Psoas muscle (tissue), 8 donors: ENCODE measurements around the gene CTCF. TPM values are rescaled to one million over a fixed set of nuclear protein-coding genes. Genes with fewer than 3 reads are reported as not detected.

ENCODE experiments used
- ATAC-seq, 4 donors: fragments of 200-7000 bp; cut with Tn5 transposase; one replicate each; pipeline ENCODE4 v1.9.1; 2020; ENCODE audit warnings: moderate library complexity in 3 of 4, mild to moderate bottlenecking in 2 of 4
- DNase-seq, 2 donors: peaks; one replicate each; pipeline ENCODE4 v3.0.0-alpha.2; 2020
- H3K27ac ChIP-seq: fragments of 200-600 bp; one replicate; pipeline ENCODE4 v1.8.0; 2022
- H3K27me3 ChIP-seq, 3 donors: fragments of 200-600 bp in 1 of 3; one replicate each; pipeline versions ENCODE4 v1.6.1 to v1.8.0; 2013 to 2022; ENCODE audit warnings: low read length in 2 of 3, mild to moderate bottlenecking in 2 of 3, moderate library complexity in 1 of 3; ENCODE audit not compliant: insufficient read depth in 3 of 3
- H3K36me3 ChIP-seq, 2 donors: fragments of 200-600 bp in 1 of 2; one replicate each; pipeline versions ENCODE4 v1.6.1 to v1.8.0; 2013 to 2022; ENCODE audit warnings: low read depth in 1 of 2, mild to moderate bottlenecking in 1 of 2, moderate library complexity in 1 of 2; ENCODE audit not compliant: insufficient read depth in 1 of 2
- H3K4me1 ChIP-seq: fragments of 200-600 bp; one replicate; pipeline ENCODE4 v1.8.0; 2022
- H3K4me3 ChIP-seq: fragments of 200-600 bp; one replicate; pipeline ENCODE4 v1.8.0; 2022; ENCODE audit warnings: mild to moderate bottlenecking
- H3K9me3 ChIP-seq: fragments of 200-600 bp; one replicate; pipeline ENCODE4 v1.8.0; 2022
- CTCF ChIP-seq: fragments of 200-600 bp; IDR thresholded peaks from one replicate; pipeline ENCODE4 v1.8.0; 2022; ENCODE audit warnings: antibody characterized with exemption
- WGBS, 3 donors: extraction: QIAGEN DNeasy Blood & Tissue Kit; methylation state at CpG; one replicate each; pipeline versions ENCODE4 v1.1.6 to v1.1.7; 2013; 5-methylcytosine and 5-hydroxymethylcytosine counted together
- intact Hi-C, 2 donors: fragments of 100-400 bp; cut with DNase I; formaldehyde crosslinking; loops; one replicate each; pipeline versions ENCODE4 v1.11.0 to v1.14.2; 2022
- polyA plus RNA-seq, 3 donors: library from polyadenylated mRNA; stranded (reverse); fragments of 200-250 nt; gene quantifications; one replicate each; pipeline ENCODE4 v1.2.3, GENCODE V29; 2013
- total RNA-seq, 4 donors: library from RNA; stranded (reverse); fragmentation: NEBNext Ultra II Directional in 2 of 4; extraction: Animal tissue kit (Norgen Biotek cat#: 25700) in 2 of 4; gene quantifications; one replicate each; pipeline versions ENCODE4 v1.2.1 to v1.2.4, GENCODE V29; 2021 to 2023
- donor health status: healthy with polysubstance abuse.
- donor health status: DM: no; HTN: no; CAD: no; lungs with moderate emphysema.
- donor health status: Bipolar disorder and iron deficiency.
- donor health status: healthy.
- donor health status: DM: yes; HTN: yes; CAD: no.
- donor health status: DM: no; HTN: no; CAD: no.
- donor health status: DM: no; HTN: no; CAD: no.
- donor health status: DM: yes; HTN: yes; CAD: no.

CTCF gene
- total and polyA plus RNA-seq, 7 donors: 17.7 to 44.7 (median 25.8) TPM

- H3K4me3 ChIP-seq: no peak overlapping the region
- no peaks in the 10 kb centered on the region for H3K9me3 ChIP-seq
- no peak for TF ChIP-seq CTCF
- H3K4me1 ChIP-seq: peaks cover 24% of the 10 kb centered on the region
- intact Hi-C loops: loop anchor here (2.0 to 5.0 kb wide), 3 partner anchors 82 to 97 kb away; partner anchors contain the start of gene CTCF (in 2 of the 2)
- peaks cover 0 to 3% of the 10 kb centered on the region in 2 donors for H3K36me3 ChIP-seq
- H3K27ac ChIP-seq: no peak overlapping the region
- ATAC-seq: no peak
- DNase-seq: no peak
- H3K27me3 ChIP-seq: peaks cover 0 to 41% (median 12%) of the 10 kb centered on the region in 3 donors
- 92 to 97% (median 93%) methylated on average over 7 to 9 of the region's 9 CpGs for WGBS, 3 donors
Measured at GRCh38 chr16:67644038-67644437, 81.7 kb downstream of the CTCF start.

- intact Hi-C loops: loop anchor here in 1 of 2 donors (2.0 kb wide), 1 partner anchor 99 kb away; no protein-coding TSS in a partner anchor
- Histone ChIP-seq H3K27me3 (peaks cover 0 to 53% (median 17%) of the 10 kb centered on the region in 3 donors), H3K4me1 (peaks cover 15% of the 10 kb centered on the region), H3K9me3 (no peaks in the 10 kb centered on the region), H3K4me3 (peak overlapping the region; percentile 60), H3K36me3 (no peaks in the 10 kb centered on the region), H3K27ac (no peak overlapping the region)
- DNase-seq (peak in 1 of 2 donors; percentile 45), ATAC-seq (no peak)
- WGBS, 3 donors: 83 to 91% (median 87%) methylated on average over 11 to 15 of the region's 15 CpGs
- no peak for TF ChIP-seq CTCF
Measured at GRCh38 chr16:67645397-67646121, 83.2 kb downstream of the CTCF start.

- ATAC-seq (no peak), DNase-seq (peak in 1 of 2 donors; percentile 26)
- 71 to 78% (median 73%) methylated on average over 15 of the region's 15 CpGs for WGBS, 3 donors
- no peaks in the 10 kb centered on the region for H3K9me3 ChIP-seq
- TF ChIP-seq CTCF: no peak
- no peak overlapping the region for H3K27ac ChIP-seq
- H3K27me3 ChIP-seq: peaks cover 0 to 66% (median 25%) of the 10 kb centered on the region in 3 donors
- H3K36me3 ChIP-seq: no peaks in the 10 kb centered on the region
- peaks cover 6% of the 10 kb centered on the region for H3K4me1 ChIP-seq
- no peak overlapping the region for H3K4me3 ChIP-seq
- intact Hi-C loops: no loop called here
Measured at GRCh38 chr16:67647111-67647651, 84.9 kb downstream of the CTCF start.

GRCh38 chr16:67647681-67648080 lies 85.4 kb downstream of the CTCF start:
- intact Hi-C loops: no loop called here
- H3K36me3 ChIP-seq: no peaks in the 10 kb centered on the region
- DNase-seq (peak in 1 of 2 donors; percentile 21), ATAC-seq (no peak)
- no peak overlapping the region for H3K27ac ChIP-seq
- WGBS, 3 donors: 68 to 80% (median 71%) methylated on average over 12 to 13 of the region's 13 CpGs
- TF ChIP-seq CTCF: no peak
- H3K9me3 ChIP-seq: no peaks in the 10 kb centered on the region
- H3K4me3 ChIP-seq: no peak overlapping the region
- peaks cover 0 to 71% (median 29%) of the 10 kb centered on the region in 3 donors for H3K27me3 ChIP-seq
- peaks cover under 1% of the 10 kb centered on the region for H3K4me1 ChIP-seq
